HEK293 (cell line): Measurements from ENCODE around the gene TMED6.

ENCODE experiments used
- GLI4 ChIP-seq: fragments of 450-650 bp; formaldehyde crosslinking; IDR thresholded peaks from 2 replicates; pipeline ENCODE4 v1.5.1; 2016; ENCODE audit warnings: missing biosample characterization, missing genetic modification characterization
- KLF1 ChIP-seq: fragments of 450-650 bp; formaldehyde crosslinking; IDR thresholded peaks from 2 replicates; pipeline ENCODE4 v1.5.1; 2016; ENCODE audit warnings: missing biosample characterization, missing genetic modification characterization
- KLF10 ChIP-seq: fragments of 450-650 bp; IDR thresholded peaks from 2 replicates; pipeline ENCODE4 v1.5.1; 2018; ENCODE audit warnings: missing biosample characterization, mild to moderate bottlenecking, missing genetic modification characterization
- KLF16 ChIP-seq: fragments of 450-650 bp; formaldehyde crosslinking; IDR thresholded peaks from 2 replicates; pipeline ENCODE4 v1.5.1; 2017; ENCODE audit warnings: missing biosample characterization, missing genetic modification characterization
- KLF7 ChIP-seq: fragments of 450-650 bp; formaldehyde crosslinking; IDR thresholded peaks from 2 replicates; pipeline ENCODE4 v1.5.1; 2016; ENCODE audit warnings: missing biosample characterization, missing genetic modification characterization, borderline replicate concordance
- ZBTB26 ChIP-seq: fragments of 450-650 bp; formaldehyde crosslinking; optimal IDR thresholded peaks from 2 replicates; pipeline ENCODE3; 2016; ENCODE audit warnings: missing biosample characterization, mild to moderate bottlenecking, missing genetic modification characterization
- ZEB2 ChIP-seq: fragments of 450-650 bp; formaldehyde crosslinking; IDR thresholded peaks from 2 replicates; pipeline ENCODE4 v1.5.1; 2016; ENCODE audit warnings: missing biosample characterization, missing genetic modification characterization
- ZNF10 ChIP-seq: fragments of 450-650 bp; formaldehyde crosslinking; IDR thresholded peaks from 2 replicates; pipeline ENCODE4 v1.5.1; 2017; ENCODE audit warnings: missing biosample characterization, missing genetic modification characterization
- ZNF132 ChIP-seq: fragments of 450-650 bp; formaldehyde crosslinking; IDR thresholded peaks from 2 replicates; pipeline ENCODE4 v1.5.1; 2017; ENCODE audit warnings: missing biosample characterization, missing genetic modification characterization, borderline replicate concordance
- ZNF169 ChIP-seq: fragments of 450-650 bp; formaldehyde crosslinking; IDR thresholded peaks from 2 replicates; pipeline ENCODE4 v1.5.1; 2016; ENCODE audit warnings: missing biosample characterization, missing genetic modification characterization
- ZNF184 ChIP-seq: fragments of 450-650 bp; IDR thresholded peaks from 2 replicates; pipeline ENCODE4 v1.5.1; 2018; ENCODE audit warnings: missing biosample characterization, mild to moderate bottlenecking, missing genetic modification characterization
- ZNF341 ChIP-seq: fragments of 450-650 bp; formaldehyde crosslinking; IDR thresholded peaks from 2 replicates; pipeline ENCODE4; 2016; ENCODE audit warnings: low read depth, missing biosample characterization, missing genetic modification characterization
- ZNF513 ChIP-seq: fragments of 450-650 bp; IDR thresholded peaks from 2 replicates; pipeline ENCODE4 v1.5.1; 2018; ENCODE audit warnings: missing biosample characterization, missing genetic modification characterization
- ZNF561 ChIP-seq: fragments of 450-650 bp; IDR thresholded peaks from 2 replicates; pipeline ENCODE4 v1.5.1; 2018; ENCODE audit warnings: missing biosample characterization, missing genetic modification characterization, borderline replicate concordance
- ZNF580 ChIP-seq: fragments of 450-650 bp; formaldehyde crosslinking; IDR thresholded peaks from 2 replicates; pipeline ENCODE4 v1.5.1; 2016; ENCODE audit warnings: missing biosample characterization, missing genetic modification characterization
- ZNF600 ChIP-seq: fragments of 450-650 bp; formaldehyde crosslinking; IDR thresholded peaks from 2 replicates; pipeline ENCODE4 v1.5.1; 2016; ENCODE audit warnings: missing biosample characterization, missing genetic modification characterization
- ZNF639 ChIP-seq: fragments of 450-650 bp; formaldehyde crosslinking; IDR thresholded peaks from 2 replicates; pipeline ENCODE4 v1.5.1; 2016; ENCODE audit warnings: missing biosample characterization, missing genetic modification characterization
- ZNF785 ChIP-seq: fragments of 450-650 bp; formaldehyde crosslinking; IDR thresholded peaks from 2 replicates; pipeline ENCODE4 v1.5.1; 2016; ENCODE audit warnings: missing biosample characterization, missing genetic modification characterization
- TF ChIP-seq, protein P1 (sequence below): fragments of 450-650 bp; formaldehyde crosslinking; conservative IDR thresholded peaks from 2 replicates; pipeline ENCODE4 v1.5.1; 2016; ENCODE audit warnings: low read depth, missing biosample characterization, missing genetic modification characterization
- TF ChIP-seq, protein P2 (sequence below): fragments of 450-650 bp; formaldehyde crosslinking; IDR thresholded peaks from 2 replicates; pipeline ENCODE4 v1.5.1; 2016; ENCODE audit warnings: missing biosample characterization, missing genetic modification characterization
- TF ChIP-seq, protein P3 (sequence below): fragments of 450-650 bp; formaldehyde crosslinking; IDR thresholded peaks from 2 replicates; pipeline ENCODE4 v1.5.1; 2017; ENCODE audit warnings: missing biosample characterization, missing genetic modification characterization
- TF ChIP-seq, protein P4 (sequence below): fragments of 450-650 bp; formaldehyde crosslinking; IDR thresholded peaks from 2 replicates; pipeline ENCODE4 v1.5.1; 2017; ENCODE audit warnings: missing biosample characterization, missing genetic modification characterization
- TF ChIP-seq, protein P5 (sequence below): fragments of 450-650 bp; formaldehyde crosslinking; IDR thresholded peaks from 2 replicates; pipeline ENCODE4; 2016; ENCODE audit warnings: missing biosample characterization, missing genetic modification characterization

TMED6 gene

DNA sequence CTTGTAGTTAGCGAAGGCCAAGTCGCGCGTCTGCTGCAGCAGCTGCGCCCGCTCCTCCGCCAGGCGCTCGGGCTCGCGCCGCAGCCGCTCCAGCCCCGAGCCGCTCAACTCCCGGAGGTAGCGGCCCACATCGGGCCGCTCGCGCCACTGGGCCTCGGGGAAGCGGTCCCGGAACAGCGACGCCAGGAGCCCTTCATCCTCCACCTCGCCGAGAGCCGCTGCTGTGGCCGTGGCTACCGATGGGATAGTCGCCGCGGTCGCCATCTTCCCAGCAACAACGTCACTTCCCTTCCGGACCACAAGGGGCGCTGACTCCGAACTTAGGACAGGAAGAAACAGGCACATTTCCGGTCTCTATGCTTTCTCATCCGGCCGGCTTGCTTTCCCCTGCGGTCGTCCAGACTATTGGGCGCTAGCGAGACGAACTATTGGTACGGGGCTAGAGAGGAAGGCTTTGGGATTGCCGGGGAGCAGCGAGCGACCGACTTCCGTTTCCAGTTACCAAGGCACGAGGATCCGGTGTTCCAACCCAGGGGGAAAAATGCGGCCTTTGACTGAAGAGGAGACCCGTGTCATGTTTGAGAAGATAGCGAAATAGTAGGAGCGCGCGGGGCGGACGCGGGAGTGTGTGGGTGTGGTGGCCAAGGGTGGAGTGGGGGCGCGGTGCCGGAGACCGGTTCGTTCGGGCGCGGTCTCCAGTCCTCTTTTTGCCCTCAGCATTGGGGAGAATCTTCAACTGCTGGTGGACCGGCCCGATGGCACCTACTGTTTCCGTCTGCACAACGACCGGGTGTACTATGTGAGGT is 12.1 kb downstream of the TMED6 start, which contains the start of the genes COG8 and NIP7 (continued):
- peak; percentile 93 for TF ChIP-seq ZNF580
- TF ChIP-seq GLI4 (tag by site-specific recombination), result no peak
- 0 out of 2 replicates have a peak, but pooled peaks have one; percentile 33 for TF ChIP-seq ZNF341 (tag by site-specific recombination)
- TF ChIP-seq, protein P1, sequence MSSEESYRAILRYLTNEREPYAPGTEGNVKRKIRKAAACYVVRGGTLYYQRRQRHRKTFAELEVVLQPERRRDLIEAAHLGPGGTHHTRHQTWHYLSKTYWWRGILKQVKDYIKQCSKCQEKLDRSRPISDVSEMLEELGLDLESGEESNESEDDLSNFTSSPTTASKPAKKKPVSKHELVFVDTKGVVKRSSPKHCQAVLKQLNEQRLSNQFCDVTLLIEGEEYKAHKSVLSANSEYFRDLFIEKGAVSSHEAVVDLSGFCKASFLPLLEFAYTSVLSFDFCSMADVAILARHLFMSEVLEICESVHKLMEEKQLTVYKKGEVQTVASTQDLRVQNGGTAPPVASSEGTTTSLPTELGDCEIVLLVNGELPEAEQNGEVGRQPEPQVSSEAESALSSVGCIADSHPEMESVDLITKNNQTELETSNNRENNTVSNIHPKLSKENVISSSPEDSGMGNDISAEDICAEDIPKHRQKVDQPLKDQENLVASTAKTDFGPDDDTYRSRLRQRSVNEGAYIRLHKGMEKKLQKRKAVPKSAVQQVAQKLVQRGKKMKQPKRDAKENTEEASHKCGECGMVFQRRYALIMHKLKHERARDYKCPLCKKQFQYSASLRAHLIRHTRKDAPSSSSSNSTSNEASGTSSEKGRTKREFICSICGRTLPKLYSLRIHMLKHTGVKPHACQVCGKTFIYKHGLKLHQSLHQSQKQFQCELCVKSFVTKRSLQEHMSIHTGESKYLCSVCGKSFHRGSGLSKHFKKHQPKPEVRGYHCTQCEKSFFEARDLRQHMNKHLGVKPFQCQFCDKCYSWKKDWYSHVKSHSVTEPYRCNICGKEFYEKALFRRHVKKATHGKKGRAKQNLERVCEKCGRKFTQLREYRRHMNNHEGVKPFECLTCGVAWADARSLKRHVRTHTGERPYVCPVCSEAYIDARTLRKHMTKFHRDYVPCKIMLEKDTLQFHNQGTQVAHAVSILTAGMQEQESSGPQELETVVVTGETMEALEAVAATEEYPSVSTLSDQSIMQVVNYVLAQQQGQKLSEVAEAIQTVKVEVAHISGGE, result peak; percentile 98
- TF ChIP-seq ZNF600 (tag by site-specific recombination), result peak; percentile 68; the same call in 1 of the 2 replicates
- peak; percentile 94 for TF ChIP-seq KLF1 (tag by site-specific recombination)
- no peak for TF ChIP-seq ZNF184 (tag by site-specific recombination)
- TF ChIP-seq KLF16, result peak; percentile 12; the same call in 1 of the 2 replicates
- TF ChIP-seq ZNF169 (tag by site-specific recombination), result peak; percentile 50; the same call in 1 of the 2 replicates
- TF ChIP-seq ZNF10 (tag by site-specific recombination), result peak; percentile 77
- 0 out of 2 replicates have a peak, but pooled peaks have one; percentile 32 for TF ChIP-seq KLF10
- no peak for TF ChIP-seq ZNF132 (tag by site-specific recombination)
- TF ChIP-seq ZBTB26 (tag by site-specific recombination), result peak; percentile 94
- TF ChIP-seq ZNF785, result no peak
- TF ChIP-seq, protein P2, sequence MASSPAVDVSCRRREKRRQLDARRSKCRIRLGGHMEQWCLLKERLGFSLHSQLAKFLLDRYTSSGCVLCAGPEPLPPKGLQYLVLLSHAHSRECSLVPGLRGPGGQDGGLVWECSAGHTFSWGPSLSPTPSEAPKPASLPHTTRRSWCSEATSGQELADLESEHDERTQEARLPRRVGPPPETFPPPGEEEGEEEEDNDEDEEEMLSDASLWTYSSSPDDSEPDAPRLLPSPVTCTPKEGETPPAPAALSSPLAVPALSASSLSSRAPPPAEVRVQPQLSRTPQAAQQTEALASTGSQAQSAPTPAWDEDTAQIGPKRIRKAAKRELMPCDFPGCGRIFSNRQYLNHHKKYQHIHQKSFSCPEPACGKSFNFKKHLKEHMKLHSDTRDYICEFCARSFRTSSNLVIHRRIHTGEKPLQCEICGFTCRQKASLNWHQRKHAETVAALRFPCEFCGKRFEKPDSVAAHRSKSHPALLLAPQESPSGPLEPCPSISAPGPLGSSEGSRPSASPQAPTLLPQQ (tag by site-specific recombination), result peak; percentile 72
- TF ChIP-seq, protein P3, sequence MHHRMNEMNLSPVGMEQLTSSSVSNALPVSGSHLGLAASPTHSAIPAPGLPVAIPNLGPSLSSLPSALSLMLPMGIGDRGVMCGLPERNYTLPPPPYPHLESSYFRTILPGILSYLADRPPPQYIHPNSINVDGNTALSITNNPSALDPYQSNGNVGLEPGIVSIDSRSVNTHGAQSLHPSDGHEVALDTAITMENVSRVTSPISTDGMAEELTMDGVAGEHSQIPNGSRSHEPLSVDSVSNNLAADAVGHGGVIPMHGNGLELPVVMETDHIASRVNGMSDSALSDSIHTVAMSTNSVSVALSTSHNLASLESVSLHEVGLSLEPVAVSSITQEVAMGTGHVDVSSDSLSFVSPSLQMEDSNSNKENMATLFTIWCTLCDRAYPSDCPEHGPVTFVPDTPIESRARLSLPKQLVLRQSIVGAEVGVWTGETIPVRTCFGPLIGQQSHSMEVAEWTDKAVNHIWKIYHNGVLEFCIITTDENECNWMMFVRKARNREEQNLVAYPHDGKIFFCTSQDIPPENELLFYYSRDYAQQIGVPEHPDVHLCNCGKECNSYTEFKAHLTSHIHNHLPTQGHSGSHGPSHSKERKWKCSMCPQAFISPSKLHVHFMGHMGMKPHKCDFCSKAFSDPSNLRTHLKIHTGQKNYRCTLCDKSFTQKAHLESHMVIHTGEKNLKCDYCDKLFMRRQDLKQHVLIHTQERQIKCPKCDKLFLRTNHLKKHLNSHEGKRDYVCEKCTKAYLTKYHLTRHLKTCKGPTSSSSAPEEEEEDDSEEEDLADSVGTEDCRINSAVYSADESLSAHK (tag by site-specific recombination), result no peak
- TF ChIP-seq, protein P4, sequence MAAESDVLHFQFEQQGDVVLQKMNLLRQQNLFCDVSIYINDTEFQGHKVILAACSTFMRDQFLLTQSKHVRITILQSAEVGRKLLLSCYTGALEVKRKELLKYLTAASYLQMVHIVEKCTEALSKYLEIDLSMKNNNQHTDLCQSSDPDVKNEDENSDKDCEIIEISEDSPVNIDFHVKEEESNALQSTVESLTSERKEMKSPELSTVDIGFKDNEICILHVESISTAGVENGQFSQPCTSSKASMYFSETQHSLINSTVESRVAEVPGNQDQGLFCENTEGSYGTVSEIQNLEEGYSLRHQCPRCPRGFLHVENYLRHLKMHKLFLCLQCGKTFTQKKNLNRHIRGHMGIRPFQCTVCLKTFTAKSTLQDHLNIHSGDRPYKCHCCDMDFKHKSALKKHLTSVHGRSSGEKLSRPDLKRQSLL (tag by site-specific recombination), result peak; percentile 82; the same call in 1 of the 2 replicates
- peak; percentile 13; the same call in 1 of the 2 replicates for TF ChIP-seq ZNF513
- TF ChIP-seq, protein P5, sequence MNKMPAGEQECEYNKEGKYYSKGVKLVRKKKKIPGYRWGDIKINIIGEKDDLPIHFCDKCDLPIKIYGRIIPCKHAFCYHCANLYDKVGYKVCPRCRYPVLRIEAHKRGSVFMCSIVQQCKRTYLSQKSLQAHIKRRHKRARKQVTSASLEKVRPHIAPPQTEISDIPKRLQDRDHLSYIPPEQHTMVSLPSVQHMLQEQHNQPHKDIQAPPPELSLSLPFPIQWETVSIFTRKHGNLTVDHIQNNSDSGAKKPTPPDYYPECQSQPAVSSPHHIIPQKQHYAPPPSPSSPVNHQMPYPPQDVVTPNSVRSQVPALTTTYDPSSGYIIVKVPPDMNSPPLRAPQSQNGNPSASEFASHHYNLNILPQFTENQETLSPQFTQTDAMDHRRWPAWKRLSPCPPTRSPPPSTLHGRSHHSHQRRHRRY, result no peak
- peak; percentile 66 for TF ChIP-seq ZEB2 (tag by site-specific recombination)
- TF ChIP-seq KLF7, result 0 out of 2 replicates have a peak, but pooled peaks have one; percentile 36
- TF ChIP-seq ZNF639, result peak; percentile 20; the same call in 1 of the 2 replicates
- TF ChIP-seq ZNF561, result no peak
